Measurements from ENCODE around the gene BET1.

Gene BET1

GRCh38 chr7:93980744-93981479 is 23.2 kb downstream of the BET1 start:
- Histone ChIP-seq H3K4me1 (ENCODE audit: control insufficient read depth, insufficient read depth, low read length) (peaks cover 13% of the 10 kb centered on the region), H3K27me3 (ENCODE audit: control insufficient read depth, insufficient read depth, low read length) (no peaks in the 10 kb centered on the region), H3K4me3 (ENCODE audit: low read depth, low read length) (no peak overlapping the region), H3K9me3 (ENCODE audit: control insufficient read depth, insufficient read depth, low read length) (no peaks in the 10 kb centered on the region), H3K36me3 (ENCODE audit: control insufficient read depth, insufficient read depth, low read length) (no peaks in the 10 kb centered on the region), H3K9ac (ENCODE audit: low read depth, low read length) (no peak overlapping the region)

GRCh38 chr7:93977211-93977950 is 26.8 kb downstream of the BET1 start:
- Histone ChIP-seq H3K36me3 (ENCODE audit: control insufficient read depth, insufficient read depth, low read length) (no peaks in the 10 kb centered on the region), H3K27me3 (ENCODE audit: control insufficient read depth, insufficient read depth, low read length) (no peaks in the 10 kb centered on the region), H3K9me3 (ENCODE audit: control insufficient read depth, insufficient read depth, low read length) (no peaks in the 10 kb centered on the region), H3K4me3 (ENCODE audit: low read depth, low read length) (no peak overlapping the region), H3K9ac (ENCODE audit: low read depth, low read length) (no peak overlapping the region), H3K4me1 (ENCODE audit: control insufficient read depth, insufficient read depth, low read length) (peaks cover 13% of the 10 kb centered on the region)

GRCh38 chr7:93973134-93973533 is 31.0 kb downstream of the BET1 start:
- H3K4me3 ChIP-seq (ENCODE audit: low read depth, low read length), result no peak overlapping the region

DNA sequence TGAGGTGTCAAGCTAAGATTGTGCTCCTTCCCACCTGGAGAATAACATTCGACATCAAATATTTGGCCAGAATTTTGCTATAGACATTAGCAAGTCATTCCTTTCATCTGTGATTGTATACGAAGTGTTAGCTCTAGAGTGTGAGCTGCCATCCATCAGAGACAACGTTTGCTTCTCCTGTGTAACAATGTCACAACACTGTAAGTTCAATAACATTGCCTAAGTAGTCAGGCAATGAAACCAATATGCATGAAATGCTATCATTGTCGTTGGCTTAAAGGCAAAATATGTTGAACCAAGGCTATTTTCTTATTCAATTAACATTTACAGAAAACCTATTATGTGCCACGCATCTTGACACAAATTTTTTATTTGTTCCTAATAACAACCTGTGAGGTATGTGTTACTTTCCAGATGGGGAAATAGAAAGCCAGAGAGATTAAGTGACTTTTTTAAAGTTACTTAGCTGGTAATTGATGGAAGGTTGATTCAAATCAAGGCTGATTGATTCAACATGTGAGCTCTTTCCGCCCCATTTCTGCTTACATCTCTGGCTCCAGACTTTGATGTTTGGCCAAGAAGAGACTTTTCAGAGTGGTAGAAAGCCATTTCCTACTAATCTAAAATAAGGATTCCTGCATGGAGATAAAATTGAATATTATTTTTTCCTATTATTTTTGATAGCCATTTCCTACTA is 32.0 kb downstream of the BET1 start:
- Histone ChIP-seq H3K4me3 (ENCODE audit: low read depth, low read length) (no peak overlapping the region), H3K27me3 (ENCODE audit: control insufficient read depth, insufficient read depth, low read length) (no peaks in the 10 kb centered on the region), H3K9ac (ENCODE audit: low read depth, low read length) (no peak overlapping the region), H3K9me3 (ENCODE audit: control insufficient read depth, insufficient read depth, low read length) (no peaks in the 10 kb centered on the region), H3K36me3 (ENCODE audit: control insufficient read depth, insufficient read depth, low read length) (no peaks in the 10 kb centered on the region), H3K4me1 (ENCODE audit: control insufficient read depth, insufficient read depth, low read length) (no peaks in the 10 kb centered on the region)

More at GRCh38 chr7:93973134-93973533, 31.0 kb downstream of the BET1 start:
- Histone ChIP-seq H3K36me3 (ENCODE audit: control insufficient read depth, insufficient read depth, low read length) (no peaks in the 10 kb centered on the region), H3K27me3 (ENCODE audit: control insufficient read depth, insufficient read depth, low read length) (no peaks in the 10 kb centered on the region), H3K9me3 (ENCODE audit: control insufficient read depth, insufficient read depth, low read length) (no peaks in the 10 kb centered on the region), H3K9ac (ENCODE audit: low read depth, low read length) (no peak overlapping the region), H3K4me1 (ENCODE audit: control insufficient read depth, insufficient read depth, low read length) (no peaks in the 10 kb centered on the region)

- no peak overlapping the region for H3K4me3 ChIP-seq (ENCODE audit: low read depth, low read length)
- no peaks in the 10 kb centered on the region for H3K4me1 ChIP-seq (ENCODE audit: control insufficient read depth, insufficient read depth, low read length)
- no peaks in the 10 kb centered on the region for H3K36me3 ChIP-seq (ENCODE audit: control insufficient read depth, insufficient read depth, low read length)
- H3K27me3 ChIP-seq (ENCODE audit: control insufficient read depth, insufficient read depth, low read length), result no peaks in the 10 kb centered on the region
- no peaks in the 10 kb centered on the region for H3K9me3 ChIP-seq (ENCODE audit: control insufficient read depth, insufficient read depth, low read length)
- H3K9ac ChIP-seq (ENCODE audit: low read depth, low read length), result no peak overlapping the region
These were observed 35.1 kb downstream of the BET1 start for GRCh38 chr7:93968911-93969620.

DNA sequence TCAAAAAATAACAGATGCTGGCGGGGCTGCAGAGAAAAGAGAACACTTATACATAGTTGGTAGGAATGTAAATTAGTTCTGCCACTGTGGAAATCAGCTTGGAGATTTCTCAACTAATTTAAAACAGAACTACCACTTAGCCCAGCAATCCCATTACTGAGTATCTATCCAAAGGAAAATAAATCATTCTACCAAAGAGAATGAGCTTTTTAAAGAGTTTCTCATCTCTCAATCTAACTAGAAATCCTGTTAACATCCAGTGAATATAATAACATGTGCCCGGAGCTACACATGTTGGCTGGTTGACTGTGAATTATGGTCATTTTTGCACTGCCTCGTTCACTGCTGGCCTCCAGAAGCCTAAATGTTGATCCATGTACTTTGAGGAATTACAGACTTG is 39.3 kb downstream of the BET1 start:
- Histone ChIP-seq H3K27me3 (ENCODE audit: control insufficient read depth, insufficient read depth, low read length) (no peaks in the 10 kb centered on the region), H3K4me3 (ENCODE audit: low read depth, low read length) (no peak overlapping the region), H3K9ac (ENCODE audit: low read depth, low read length) (no peak overlapping the region), H3K4me1 (ENCODE audit: control insufficient read depth, insufficient read depth, low read length) (no peaks in the 10 kb centered on the region), H3K9me3 (ENCODE audit: control insufficient read depth, insufficient read depth, low read length) (no peaks in the 10 kb centered on the region), H3K36me3 (ENCODE audit: control insufficient read depth, insufficient read depth, low read length) (no peaks in the 10 kb centered on the region)

DNA sequence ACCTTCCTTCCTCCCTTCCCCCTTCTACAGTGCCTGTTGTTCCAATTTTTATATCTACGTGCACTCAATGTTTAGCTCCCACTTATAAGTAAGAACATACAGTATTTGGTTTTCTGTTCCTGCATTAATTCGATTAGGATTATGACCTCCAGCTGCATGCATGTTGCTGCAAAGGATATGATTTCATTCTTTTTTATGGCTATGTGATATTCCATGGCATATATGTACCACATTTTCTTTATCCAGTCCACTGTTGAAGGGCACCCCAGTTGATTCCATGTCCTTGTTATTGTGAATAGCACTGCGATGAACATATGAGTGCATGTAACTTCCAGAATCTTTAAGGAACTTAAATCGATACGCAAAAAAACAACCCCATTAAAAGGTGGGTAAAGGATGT is 39.9 kb downstream of the BET1 start:
- no peak overlapping the region for H3K9ac ChIP-seq (ENCODE audit: low read depth, low read length)
- no peak overlapping the region for H3K4me3 ChIP-seq (ENCODE audit: low read depth, low read length)
- no peaks in the 10 kb centered on the region for H3K27me3 ChIP-seq (ENCODE audit: control insufficient read depth, insufficient read depth, low read length)
- no peaks in the 10 kb centered on the region for H3K9me3 ChIP-seq (ENCODE audit: control insufficient read depth, insufficient read depth, low read length)
- no peaks in the 10 kb centered on the region for H3K36me3 ChIP-seq (ENCODE audit: control insufficient read depth, insufficient read depth, low read length)
- H3K4me1 ChIP-seq (ENCODE audit: control insufficient read depth, insufficient read depth, low read length), result no peaks in the 10 kb centered on the region

GRCh38 chr7:93960986-93961385 is 43.2 kb downstream of the BET1 start:
- Histone ChIP-seq H3K4me1 (ENCODE audit: control insufficient read depth, insufficient read depth, low read length) (no peaks in the 10 kb centered on the region), H3K36me3 (ENCODE audit: control insufficient read depth, insufficient read depth, low read length) (no peaks in the 10 kb centered on the region), H3K4me3 (ENCODE audit: low read depth, low read length) (no peak overlapping the region), H3K9ac (ENCODE audit: low read depth, low read length) (no peak overlapping the region), H3K27me3 (ENCODE audit: control insufficient read depth, insufficient read depth, low read length) (no peaks in the 10 kb centered on the region), H3K9me3 (ENCODE audit: control insufficient read depth, insufficient read depth, low read length) (no peaks in the 10 kb centered on the region)

DNA sequence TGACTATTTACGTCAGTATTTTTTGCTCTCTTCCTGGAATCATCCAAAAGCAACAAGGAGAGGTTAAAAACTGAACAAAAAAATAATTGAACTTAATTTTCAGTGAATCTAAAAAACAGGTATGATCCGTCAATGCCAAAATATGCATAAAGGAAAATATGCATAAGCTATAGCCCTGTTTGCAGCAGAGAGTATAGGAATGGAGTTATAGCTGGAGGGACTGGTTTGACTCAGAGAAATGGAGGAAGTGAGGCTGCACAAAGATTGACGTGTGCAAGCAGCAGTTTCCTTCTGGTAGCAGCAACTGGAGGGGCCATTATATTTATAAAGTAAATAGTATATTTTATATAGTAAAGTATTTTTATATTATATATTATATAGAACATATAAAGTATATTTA is 45.5 kb downstream of the BET1 start:
- H3K4me3 ChIP-seq (ENCODE audit: low read depth, low read length), result no peak overlapping the region
- no peak overlapping the region for H3K9ac ChIP-seq (ENCODE audit: low read depth, low read length)
- H3K27me3 ChIP-seq (ENCODE audit: control insufficient read depth, insufficient read depth, low read length), result no peaks in the 10 kb centered on the region
- no peaks in the 10 kb centered on the region for H3K4me1 ChIP-seq (ENCODE audit: control insufficient read depth, insufficient read depth, low read length)
- H3K36me3 ChIP-seq (ENCODE audit: control insufficient read depth, insufficient read depth, low read length), result no peaks in the 10 kb centered on the region
- H3K9me3 ChIP-seq (ENCODE audit: control insufficient read depth, insufficient read depth, low read length), result no peaks in the 10 kb centered on the region

DNA sequence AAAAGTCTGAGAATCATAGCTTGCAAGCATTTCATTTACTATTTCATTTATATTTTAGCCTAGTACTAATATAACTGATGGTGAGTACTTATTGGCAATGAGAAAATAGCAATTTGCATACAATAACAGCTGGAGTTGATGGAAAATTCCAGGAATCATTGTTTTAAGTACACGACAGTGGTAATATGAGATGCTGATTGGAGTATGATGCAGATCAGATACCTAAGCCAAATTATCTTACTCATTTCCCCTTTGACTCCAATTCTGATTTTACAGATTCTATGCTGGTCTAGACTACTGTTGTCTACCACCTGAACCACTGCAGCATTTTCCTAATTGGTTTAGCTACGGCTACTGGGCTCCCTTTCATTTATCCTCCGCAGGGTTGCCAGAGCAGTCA is 45.9 kb downstream of the BET1 start:
- H3K36me3 ChIP-seq (ENCODE audit: control insufficient read depth, insufficient read depth, low read length), result no peaks in the 10 kb centered on the region
- H3K4me1 ChIP-seq (ENCODE audit: control insufficient read depth, insufficient read depth, low read length), result no peaks in the 10 kb centered on the region
- H3K9ac ChIP-seq (ENCODE audit: low read depth, low read length), result no peak overlapping the region
- no peaks in the 10 kb centered on the region for H3K27me3 ChIP-seq (ENCODE audit: control insufficient read depth, insufficient read depth, low read length)
- H3K4me3 ChIP-seq (ENCODE audit: low read depth, low read length), result no peak overlapping the region
- no peaks in the 10 kb centered on the region for H3K9me3 ChIP-seq (ENCODE audit: control insufficient read depth, insufficient read depth, low read length)

GRCh38 chr7:93957767-93958166 is 46.4 kb downstream of the BET1 start:
- no peaks in the 10 kb centered on the region for H3K4me1 ChIP-seq (ENCODE audit: control insufficient read depth, insufficient read depth, low read length)
- H3K4me3 ChIP-seq (ENCODE audit: low read depth, low read length), result no peak overlapping the region

More at GRCh38 chr7:93957767-93958166, 46.4 kb downstream of the BET1 start:
- no peaks in the 10 kb centered on the region for H3K9me3 ChIP-seq (ENCODE audit: control insufficient read depth, insufficient read depth, low read length)
- H3K9ac ChIP-seq (ENCODE audit: low read depth, low read length), result no peak overlapping the region
- no peaks in the 10 kb centered on the region for H3K36me3 ChIP-seq (ENCODE audit: control insufficient read depth, insufficient read depth, low read length)
- no peaks in the 10 kb centered on the region for H3K27me3 ChIP-seq (ENCODE audit: control insufficient read depth, insufficient read depth, low read length)

All from iPS-15b (cell line).